Measurements from ENCODE around the gene C1orf159.
"Not testable (repeated sequence)": the region's sequence is repeated elsewhere in the genome, so short reads cannot be mapped to it uniquely, and the experiment has no call there.

Gene C1orf159

DNA sequence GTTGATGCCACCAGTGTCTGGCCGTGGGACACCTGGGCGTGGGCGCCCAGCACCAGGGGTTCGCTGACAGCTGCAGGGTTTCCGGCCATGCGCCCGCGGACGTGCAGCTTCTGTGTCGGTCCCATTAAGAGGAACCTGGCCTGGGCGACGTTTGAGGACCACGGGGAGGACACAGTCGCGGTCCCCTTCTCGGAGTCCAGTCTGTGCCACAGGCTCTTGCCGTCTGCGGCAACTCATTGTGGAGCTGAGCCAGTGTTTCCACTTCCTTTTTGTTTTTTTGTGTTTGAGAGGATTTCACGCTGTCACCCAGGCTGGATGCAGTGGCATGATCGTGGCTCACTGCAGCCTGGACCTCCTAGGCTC lies 1.6 kb upstream of the C1orf159 start:
- H3K36me3 Mint-ChIP-seq (ENCODE audit: insufficient read depth) = peaks cover 10% of the 10 kb centered on the region
- no peak overlapping the region for H3K27ac Mint-ChIP-seq (ENCODE audit: low read depth)
- no peaks in the 10 kb centered on the region for H3K9me3 Mint-ChIP-seq
- peaks cover 6% of the 10 kb centered on the region for H3K4me1 Mint-ChIP-seq
- no peak for ATAC-seq (replicated peaks; ENCODE audit: extremely low read depth, poor library complexity, severe bottlenecking)
- H3K27me3 Mint-ChIP-seq = peaks cover 10% of the 10 kb centered on the region
- H3K4me3 Mint-ChIP-seq = peak overlapping the region; percentile 86
- no peak for DNase-seq (ENCODE audit: low spot score in 2 of 2)

- peaks cover 10% of the 10 kb centered on the region for H3K36me3 Mint-ChIP-seq (ENCODE audit: insufficient read depth)
- no peak overlapping the region for H3K27ac Mint-ChIP-seq (ENCODE audit: low read depth)
- ATAC-seq (replicated peaks; ENCODE audit: extremely low read depth, poor library complexity, severe bottlenecking) (peak; percentile 19), DNase-seq (ENCODE audit: low spot score in 2 of 2) (no peak)
- peaks cover 10% of the 10 kb centered on the region for H3K27me3 Mint-ChIP-seq
- peaks cover 6% of the 10 kb centered on the region for H3K4me1 Mint-ChIP-seq
- no peaks in the 10 kb centered on the region for H3K9me3 Mint-ChIP-seq
- peak overlapping the region; percentile 86 for H3K4me3 Mint-ChIP-seq
These were observed 996 bp upstream of the C1orf159 start for GRCh38 chr1:1116701-1117468.

DNA sequence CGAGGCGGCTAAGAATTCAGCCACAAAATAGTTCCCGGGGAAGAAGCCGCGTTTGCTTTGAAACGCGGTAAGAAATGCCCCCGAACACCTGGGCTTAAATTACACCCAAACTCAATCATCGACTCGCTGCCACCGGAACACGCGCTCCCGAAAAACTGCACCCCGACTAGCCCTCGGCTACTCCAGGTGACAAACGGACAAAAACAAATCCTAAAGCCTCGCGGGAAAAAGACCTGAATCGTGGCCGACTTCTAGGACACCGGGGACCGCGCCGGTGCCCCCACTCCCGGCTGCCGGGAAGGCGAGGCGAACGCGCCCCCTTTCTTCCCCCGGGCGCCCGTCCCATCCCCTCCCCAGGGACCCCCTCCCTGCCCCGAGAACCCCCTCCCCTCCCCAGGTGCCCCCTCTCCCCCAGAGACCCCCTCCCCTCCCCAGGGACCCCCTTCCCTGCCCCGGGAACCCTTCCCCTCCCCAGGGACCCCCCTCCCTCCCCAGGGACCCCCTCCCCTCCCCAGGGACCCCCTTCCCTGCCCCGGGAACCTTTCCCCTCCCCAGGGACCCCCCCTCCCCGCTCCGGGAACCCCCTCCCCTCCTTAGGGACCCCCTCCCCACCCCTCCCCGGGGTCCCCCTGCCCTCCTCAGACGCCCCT lies 628 bp downstream of the C1orf159 start:
- Mint-ChIP-seq H3K9me3 (no peaks in the 10 kb centered on the region), H3K36me3 (ENCODE audit: insufficient read depth) (peaks cover 10% of the 10 kb centered on the region), H3K4me1 (peaks cover 6% of the 10 kb centered on the region), H3K27ac (ENCODE audit: low read depth) (peak overlapping the region; percentile 71), H3K27me3 (peaks cover 10% of the 10 kb centered on the region), H3K4me3 (peak overlapping the region; percentile 86)
- DNase-seq (ENCODE audit: low spot score in 2 of 2) (no peak), ATAC-seq (replicated peaks; ENCODE audit: extremely low read depth, poor library complexity, severe bottlenecking) (no peak)

DNA sequence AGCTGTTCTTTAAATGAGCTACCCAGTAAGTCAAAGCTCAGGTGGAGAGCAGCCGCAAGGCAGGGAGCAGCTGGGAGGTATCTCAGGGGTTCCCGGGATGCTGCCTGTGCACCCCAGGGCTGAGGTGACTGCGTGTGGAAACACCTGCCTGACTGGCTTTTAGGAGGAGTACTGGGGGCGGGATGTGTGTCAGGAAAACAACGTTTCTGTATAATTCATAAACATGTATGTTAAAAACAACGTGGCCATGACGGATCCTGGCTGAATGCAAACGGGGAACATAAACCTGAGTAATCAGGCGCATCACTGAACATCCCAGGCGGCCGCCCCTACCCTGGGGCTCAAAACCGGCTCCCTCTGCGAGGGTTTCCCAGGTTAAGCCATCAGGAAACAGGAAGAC lies 1.5 kb downstream of the C1orf159 start:
- H3K27ac Mint-ChIP-seq (ENCODE audit: low read depth) = no peak overlapping the region
- H3K36me3 Mint-ChIP-seq (ENCODE audit: insufficient read depth) = peaks cover 14% of the 10 kb centered on the region
- H3K27me3 Mint-ChIP-seq = peaks cover 8% of the 10 kb centered on the region
- peaks cover 6% of the 10 kb centered on the region for H3K4me1 Mint-ChIP-seq
- H3K9me3 Mint-ChIP-seq = no peaks in the 10 kb centered on the region
- H3K4me3 Mint-ChIP-seq = peak overlapping the region; percentile 70
- no peak for ATAC-seq (replicated peaks; ENCODE audit: extremely low read depth, poor library complexity, severe bottlenecking)
- no peak for DNase-seq (ENCODE audit: low spot score in 2 of 2)

GRCh38 chr1:1112237-1112985 lies 3.5 kb downstream of the C1orf159 start:
- H3K36me3 Mint-ChIP-seq (ENCODE audit: insufficient read depth) = peaks cover 16% of the 10 kb centered on the region
- no peak overlapping the region for H3K27ac Mint-ChIP-seq (ENCODE audit: low read depth)
- H3K27me3 Mint-ChIP-seq = no peaks in the 10 kb centered on the region
- DNase-seq (ENCODE audit: low spot score in 2 of 2) (no peak), ATAC-seq (replicated peaks; ENCODE audit: extremely low read depth, poor library complexity, severe bottlenecking) (no peak)
- H3K9me3 Mint-ChIP-seq = no peaks in the 10 kb centered on the region
- H3K4me3 Mint-ChIP-seq = no peak overlapping the region
- H3K4me1 Mint-ChIP-seq = peaks cover 12% of the 10 kb centered on the region

DNA sequence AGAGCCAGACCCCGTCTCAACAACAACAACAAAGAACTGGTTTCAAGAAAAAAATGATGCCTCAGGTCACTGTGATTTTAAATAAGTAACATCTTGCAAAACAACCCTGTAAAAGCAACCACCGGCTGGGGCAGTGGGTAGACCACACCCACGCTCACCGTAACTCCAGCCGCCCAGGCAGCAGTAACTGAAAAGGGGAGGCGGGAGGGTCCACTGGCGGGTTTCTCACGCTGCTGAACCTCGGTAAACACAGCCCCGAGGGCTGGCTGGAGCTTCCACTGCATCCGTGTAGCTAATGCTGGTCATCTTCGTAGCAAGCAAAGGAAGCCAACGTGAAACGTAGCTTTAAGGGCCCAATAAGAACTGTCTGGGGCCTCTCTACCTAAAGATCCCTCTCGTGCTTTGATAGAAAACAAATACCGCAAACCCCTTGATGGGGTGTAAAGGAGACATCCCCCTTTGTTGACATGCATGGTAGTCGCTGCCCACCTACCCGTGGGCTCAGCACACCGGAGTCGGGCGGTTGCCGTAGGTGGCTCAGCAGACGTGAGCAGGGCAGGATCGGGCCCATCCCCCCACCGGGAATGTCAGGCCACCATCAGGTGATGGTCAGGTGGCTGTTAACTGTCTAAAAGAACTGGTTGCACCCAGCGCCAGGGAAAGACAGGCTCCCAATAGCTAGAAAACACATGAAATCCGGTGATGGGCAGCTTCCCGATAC lies 4.2 kb downstream of the C1orf159 start:
- no peaks in the 10 kb centered on the region for H3K27me3 Mint-ChIP-seq
- H3K9me3 Mint-ChIP-seq = no peaks in the 10 kb centered on the region
- H3K4me1 Mint-ChIP-seq = peaks cover 12% of the 10 kb centered on the region
- no peak overlapping the region for H3K4me3 Mint-ChIP-seq
- ATAC-seq (replicated peaks; ENCODE audit: extremely low read depth, poor library complexity, severe bottlenecking) = no peak
- DNase-seq (ENCODE audit: low spot score in 2 of 2) = no peak
- peaks cover 16% of the 10 kb centered on the region for H3K36me3 Mint-ChIP-seq (ENCODE audit: insufficient read depth)
- no peak overlapping the region for H3K27ac Mint-ChIP-seq (ENCODE audit: low read depth)

DNA sequence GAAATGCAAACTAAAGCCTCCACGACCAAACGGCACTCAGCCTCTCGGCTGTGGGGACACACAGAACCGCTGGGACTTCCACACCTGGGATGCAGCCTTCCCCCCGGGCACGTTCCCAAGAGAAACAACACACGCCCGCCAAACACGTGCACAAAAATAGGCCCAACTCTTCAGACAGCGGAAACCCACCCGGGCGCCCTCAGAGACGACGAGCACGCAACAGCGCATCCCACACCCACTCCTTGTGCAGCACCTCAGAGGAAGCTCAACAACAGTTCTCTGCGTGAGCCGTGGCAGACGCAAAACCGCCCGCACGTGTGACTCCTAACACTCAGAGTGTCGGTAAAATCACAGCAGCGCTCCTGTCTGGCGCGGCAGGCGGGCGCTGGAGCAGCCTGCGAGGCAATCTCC lies 5.3 kb downstream of the C1orf159 start:
- peaks cover 14% of the 10 kb centered on the region for H3K36me3 Mint-ChIP-seq (ENCODE audit: insufficient read depth)

GRCh38 chr1:1109743-1110142 lies 6.1 kb downstream of the C1orf159 start:
- no peaks in the 10 kb centered on the region for H3K9me3 Mint-ChIP-seq
- ATAC-seq (replicated peaks; ENCODE audit: extremely low read depth, poor library complexity, severe bottlenecking) (no peak), DNase-seq (ENCODE audit: low spot score in 2 of 2) (no peak)
- H3K36me3 Mint-ChIP-seq (ENCODE audit: insufficient read depth) = peaks cover 12% of the 10 kb centered on the region
- no peak overlapping the region for H3K4me3 Mint-ChIP-seq
- H3K4me1 Mint-ChIP-seq = peaks cover 6% of the 10 kb centered on the region
- no peak overlapping the region for H3K27ac Mint-ChIP-seq (ENCODE audit: low read depth)
- H3K27me3 Mint-ChIP-seq = no peaks in the 10 kb centered on the region

More for the DNA sequence above, 5.3 kb downstream of the C1orf159 start:
- Mint-ChIP-seq H3K27ac (ENCODE audit: low read depth) (no peak overlapping the region), H3K4me3 (no peak overlapping the region), H3K4me1 (peaks cover 6% of the 10 kb centered on the region), H3K27me3 (no peaks in the 10 kb centered on the region), H3K9me3 (no peaks in the 10 kb centered on the region)
- no peak for DNase-seq (ENCODE audit: low spot score in 2 of 2)
- no peak for ATAC-seq (replicated peaks; ENCODE audit: extremely low read depth, poor library complexity, severe bottlenecking)

DNA sequence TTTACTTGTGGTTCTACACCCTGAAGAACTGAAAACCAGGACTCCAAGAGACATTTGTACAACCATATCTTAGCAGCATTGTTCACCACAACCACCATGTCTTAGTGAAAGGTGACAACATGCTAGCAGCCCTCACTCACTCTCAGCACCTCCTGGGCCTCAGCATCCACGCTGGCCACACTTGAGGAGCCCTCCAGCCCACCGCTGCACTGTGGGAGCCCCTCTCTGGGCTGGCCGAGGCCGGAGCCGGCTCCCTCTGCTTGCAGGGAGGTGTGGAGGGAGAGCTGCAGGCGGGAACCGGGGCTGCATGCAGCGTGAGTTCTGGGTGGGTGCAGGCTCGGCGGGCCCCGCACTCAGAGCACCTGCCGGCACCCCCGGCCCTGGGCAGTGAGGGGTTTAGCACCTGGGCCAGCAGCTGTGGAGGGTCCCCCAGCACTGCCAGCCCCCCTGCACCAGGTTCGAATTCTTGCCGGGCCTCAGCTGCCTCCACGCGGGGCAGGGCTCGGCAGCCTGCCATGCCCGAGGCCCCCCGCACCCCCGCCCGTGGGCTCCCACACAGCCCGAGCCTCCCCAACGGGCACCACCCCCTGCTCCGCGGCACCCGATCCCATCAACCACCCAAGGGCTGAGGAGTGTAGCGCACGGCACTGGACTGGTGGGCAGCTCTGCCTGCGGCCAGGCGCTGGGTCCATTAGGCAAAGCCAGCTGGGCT lies 9.2 kb downstream of the C1orf159 start:
- no peak for DNase-seq (ENCODE audit: low spot score in 2 of 2)
- no peak for ATAC-seq (replicated peaks; ENCODE audit: extremely low read depth, poor library complexity, severe bottlenecking)
- Mint-ChIP-seq H3K27ac (ENCODE audit: low read depth) (no peak overlapping the region), H3K4me3 (no peak overlapping the region), H3K9me3 (no peaks in the 10 kb centered on the region), H3K27me3 (no peaks in the 10 kb centered on the region), H3K36me3 (ENCODE audit: insufficient read depth) (peaks cover 6% of the 10 kb centered on the region), H3K4me1 (peaks cover 10% of the 10 kb centered on the region)

- not testable (repeated sequence) for H3K27me3 Mint-ChIP-seq; ATAC-seq (replicated peaks; ENCODE audit: extremely low read depth, poor library complexity, severe bottlenecking); H3K27ac Mint-ChIP-seq (ENCODE audit: low read depth); DNase-seq (ENCODE audit: low spot score in 2 of 2); H3K36me3 Mint-ChIP-seq (ENCODE audit: insufficient read depth); H3K9me3 Mint-ChIP-seq
- Mint-ChIP-seq H3K4me3 (peak overlapping the region; percentile 16), H3K4me1 (peaks cover 22% of the 10 kb centered on the region)
These were observed 11.7 kb downstream of the C1orf159 start for GRCh38 chr1:1104152-1104551.

GRCh38 chr1:1101503-1101902 lies 14.4 kb downstream of the C1orf159 start:
- H3K4me1 Mint-ChIP-seq = peaks cover 22% of the 10 kb centered on the region

DNA sequence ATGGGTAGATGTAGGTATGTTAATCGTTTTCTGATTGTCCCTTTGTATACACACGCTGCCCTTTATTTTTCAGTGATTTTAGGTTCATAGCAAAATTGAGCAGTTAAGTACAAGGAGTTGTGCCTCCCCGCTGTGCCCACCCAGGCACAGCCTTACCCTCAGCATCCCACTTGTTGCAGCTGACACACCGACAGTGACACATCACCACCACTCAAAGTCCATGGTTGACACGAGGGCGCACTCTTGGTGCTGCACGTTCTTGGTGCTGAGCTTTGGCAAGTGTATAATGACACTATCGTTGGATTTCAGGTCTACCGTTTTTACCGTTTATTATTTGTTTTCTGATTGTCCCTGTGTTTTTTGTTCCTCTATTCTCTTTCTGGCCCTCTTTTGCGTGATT lies 15.6 kb downstream of the C1orf159 start:
- no peak overlapping the region for H3K4me3 Mint-ChIP-seq
- H3K9me3 Mint-ChIP-seq = peaks cover 5% of the 10 kb centered on the region
- DNase-seq (ENCODE audit: low spot score in 2 of 2) (no peak), ATAC-seq (replicated peaks; ENCODE audit: extremely low read depth, poor library complexity, severe bottlenecking) (no peak)
- peak overlapping the region; percentile 58 for H3K27ac Mint-ChIP-seq (ENCODE audit: low read depth)
- H3K36me3 Mint-ChIP-seq (ENCODE audit: insufficient read depth) = peaks cover 2% of the 10 kb centered on the region
- H3K4me1 Mint-ChIP-seq = peaks cover 22% of the 10 kb centered on the region
- peaks cover 7% of the 10 kb centered on the region for H3K27me3 Mint-ChIP-seq

More at GRCh38 chr1:1101503-1101902, 14.4 kb downstream of the C1orf159 start:
- peaks cover 2% of the 10 kb centered on the region for H3K36me3 Mint-ChIP-seq (ENCODE audit: insufficient read depth)
- H3K9me3 Mint-ChIP-seq = peaks cover 5% of the 10 kb centered on the region
- no peak for ATAC-seq (replicated peaks; ENCODE audit: extremely low read depth, poor library complexity, severe bottlenecking)
- H3K27ac Mint-ChIP-seq (ENCODE audit: low read depth) = no peak overlapping the region
- DNase-seq (ENCODE audit: low spot score in 2 of 2) = no peak
- no peak overlapping the region for H3K4me3 Mint-ChIP-seq
- H3K27me3 Mint-ChIP-seq = peaks cover 7% of the 10 kb centered on the region

Data from central memory CD8-positive, alpha-beta T cell (primary cell).